Endothelial cell (in vitro differentiated cells): ENCODE data around the gene RFT1. TPM values are rescaled to one million over a fixed set of nuclear protein-coding genes. Genes with fewer than 3 reads are reported as not detected.

Experiments
- DNase-seq: peaks from one replicate; pipeline ENCODE4 v3.0.0; 2021; ENCODE audit warnings: low spot score
- H3K27ac Mint-ChIP-seq: one replicate; pipeline ENCODE4 v1.8.0; 2021; ENCODE audit warnings: mixed read lengths, inconsistent platforms; ENCODE audit not compliant: unreplicated experiment
- H3K27me3 Mint-ChIP-seq: one replicate; pipeline ENCODE4 v1.8.0; 2021; ENCODE audit warnings: mild to moderate bottlenecking, moderate library complexity, mixed read lengths, inconsistent platforms; ENCODE audit not compliant: unreplicated experiment
- H3K36me3 Mint-ChIP-seq: one replicate; pipeline ENCODE4 v1.8.0; 2021; ENCODE audit warnings: mild to moderate bottlenecking, low read depth, mixed read lengths, inconsistent platforms; ENCODE audit not compliant: unreplicated experiment
- H3K4me1 Mint-ChIP-seq: one replicate; pipeline ENCODE4 v1.8.0; 2021; ENCODE audit warnings: mild to moderate bottlenecking, mixed read lengths, inconsistent platforms; ENCODE audit not compliant: unreplicated experiment
- H3K4me3 Mint-ChIP-seq: one replicate; pipeline ENCODE4 v1.8.0; 2021; ENCODE audit warnings: mild to moderate bottlenecking, mixed read lengths, inconsistent platforms; ENCODE audit not compliant: unreplicated experiment
- H3K9me3 Mint-ChIP-seq: one replicate; pipeline ENCODE4 v1.8.0; 2021; ENCODE audit warnings: mixed read lengths, inconsistent platforms; ENCODE audit not compliant: unreplicated experiment
- CTCF ChIP-seq: fragments of 200-600 bp; sonication (generic); IDR thresholded peaks from one replicate; pipeline ENCODE4 v1.5.0; 2021; ENCODE audit warnings: antibody characterized with exemption; ENCODE audit not compliant: unreplicated experiment
- total RNA-seq: library from RNA; stranded (reverse); fragmentation: NEBNext Ultra II Directional; extraction: Animal tissue kit (Norgen Biotek cat#: 25700); gene quantifications from one replicate; pipeline ENCODE4 v1.2.1, GENCODE V29; 2021; ENCODE audit not compliant: unreplicated experiment

RFT1 gene
- total RNA-seq, 1 donor from 2014 or later, result 21.1 TPM

GRCh38 chr3:53083949-53084309 is 46.3 kb downstream of the RFT1 start:
- no peak overlapping the region for H3K4me3 Mint-ChIP-seq
- DNase-seq, result no peak
- no peak overlapping the region for H3K27ac Mint-ChIP-seq
- no peaks in the 10 kb centered on the region for H3K36me3 Mint-ChIP-seq
- no peaks in the 10 kb centered on the region for H3K9me3 Mint-ChIP-seq
- no peaks in the 10 kb centered on the region for H3K27me3 Mint-ChIP-seq
- peaks cover 11% of the 10 kb centered on the region for H3K4me1 Mint-ChIP-seq
- no peak for TF ChIP-seq CTCF

GRCh38 chr3:53083521-53083920 is 46.7 kb downstream of the RFT1 start:
- Mint-ChIP-seq H3K4me3 (no peak overlapping the region), H3K27ac (no peak overlapping the region), H3K9me3 (no peaks in the 10 kb centered on the region), H3K36me3 (no peaks in the 10 kb centered on the region), H3K4me1 (peaks cover 11% of the 10 kb centered on the region), H3K27me3 (no peaks in the 10 kb centered on the region)
- DNase-seq, result no peak
- TF ChIP-seq CTCF, result no peak

GRCh38 chr3:53082736-53083135 is 47.5 kb downstream of the RFT1 start:
- Mint-ChIP-seq H3K9me3 (no peaks in the 10 kb centered on the region), H3K27ac (no peak overlapping the region), H3K4me3 (no peak overlapping the region), H3K27me3 (no peaks in the 10 kb centered on the region), H3K36me3 (no peaks in the 10 kb centered on the region), H3K4me1 (peaks cover 7% of the 10 kb centered on the region)
- DNase-seq, result no peak
- TF ChIP-seq CTCF, result no peak

- Mint-ChIP-seq H3K4me3 (no peak overlapping the region), H3K4me1 (no peaks in the 10 kb centered on the region), H3K27me3 (no peaks in the 10 kb centered on the region), H3K36me3 (no peaks in the 10 kb centered on the region), H3K9me3 (no peaks in the 10 kb centered on the region), H3K27ac (no peak overlapping the region)
- TF ChIP-seq CTCF, result no peak
- no peak for DNase-seq
Observed at GRCh38 chr3:53081318-53081717, 48.9 kb downstream of the RFT1 start.

GRCh38 chr3:53080612-53081205 is 49.5 kb downstream of the RFT1 start:
- no peak for DNase-seq
- Mint-ChIP-seq H3K36me3 (no peaks in the 10 kb centered on the region), H3K27ac (no peak overlapping the region), H3K4me3 (no peak overlapping the region), H3K4me1 (no peaks in the 10 kb centered on the region), H3K27me3 (no peaks in the 10 kb centered on the region), H3K9me3 (no peaks in the 10 kb centered on the region)
- TF ChIP-seq CTCF, result no peak
